Ecto neural progenitor cell (in vitro differentiated cells): ENCODE data around the gene CDKN2B-AS1.

ENCODE experiments used
- DNase-seq: peaks from one replicate; pipeline ENCODE4 v3.0.0-alpha.2; 2018; ENCODE audit warnings: low spot score

Gene CDKN2B-AS1

GRCh38 chr9:22154064-22154463, 159.5 kb downstream of the CDKN2B-AS1 start:
- no peak for DNase-seq

DNA sequence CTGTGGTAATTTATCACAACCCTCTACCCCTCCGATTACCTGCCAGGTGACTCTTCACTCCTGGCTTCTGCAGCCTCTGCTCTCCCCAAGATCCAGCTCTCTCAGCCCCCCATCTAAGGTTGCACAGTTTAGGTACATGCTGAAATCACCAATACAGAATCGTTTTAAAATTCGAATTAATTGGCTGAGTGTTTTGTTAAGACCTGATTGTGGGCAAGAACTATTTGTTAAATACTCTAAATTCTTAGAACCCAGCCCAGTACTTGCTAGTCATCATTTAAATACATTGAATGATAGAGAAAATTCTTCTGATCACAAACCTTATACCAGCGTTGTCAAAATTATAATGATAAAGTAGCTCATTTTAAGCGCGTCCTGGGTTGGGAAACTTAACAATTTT, 162.0 kb downstream of the CDKN2B-AS1 start:
- DNase-seq = no peak

DNA sequence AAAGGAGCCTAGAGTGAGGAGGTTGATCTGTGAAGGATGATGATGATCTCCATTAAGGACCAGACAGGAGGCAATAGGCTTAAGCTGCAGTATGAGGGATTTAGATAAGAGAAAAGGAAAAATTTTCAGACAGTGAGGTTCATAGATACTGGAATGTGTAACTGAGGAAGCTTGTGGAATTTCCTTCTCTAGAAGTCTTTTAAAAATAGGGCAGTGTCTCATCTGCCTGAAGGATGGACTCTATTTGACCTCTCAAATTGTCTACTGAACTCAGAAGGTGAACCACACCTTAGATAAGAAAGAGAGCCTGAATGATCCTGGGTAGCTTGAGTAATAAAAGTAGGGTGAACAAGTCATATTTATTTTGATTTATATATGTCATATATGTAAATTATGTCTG, 162.7 kb downstream of the CDKN2B-AS1 start:
- DNase-seq = no peak

DNA sequence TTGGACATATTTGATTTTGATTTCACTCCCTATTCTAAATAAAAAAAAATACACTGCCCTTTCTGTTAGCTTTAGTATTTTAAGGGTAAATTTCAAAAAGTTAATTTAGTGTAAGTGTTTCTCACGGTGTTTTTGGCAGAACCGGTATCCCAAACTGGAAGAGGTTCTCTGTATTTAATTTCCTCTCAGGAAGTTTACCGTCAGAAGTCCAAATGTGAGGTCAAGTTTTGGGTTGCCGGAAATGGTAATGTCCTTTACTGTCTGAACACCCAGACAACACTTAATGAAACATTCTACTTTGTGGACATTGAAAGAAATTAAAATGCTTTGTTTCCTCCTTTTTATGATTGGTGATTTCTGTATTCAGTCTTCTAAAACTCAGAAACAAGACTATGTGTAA, 163.2 kb downstream of the CDKN2B-AS1 start:
- DNase-seq = no peak

DNA sequence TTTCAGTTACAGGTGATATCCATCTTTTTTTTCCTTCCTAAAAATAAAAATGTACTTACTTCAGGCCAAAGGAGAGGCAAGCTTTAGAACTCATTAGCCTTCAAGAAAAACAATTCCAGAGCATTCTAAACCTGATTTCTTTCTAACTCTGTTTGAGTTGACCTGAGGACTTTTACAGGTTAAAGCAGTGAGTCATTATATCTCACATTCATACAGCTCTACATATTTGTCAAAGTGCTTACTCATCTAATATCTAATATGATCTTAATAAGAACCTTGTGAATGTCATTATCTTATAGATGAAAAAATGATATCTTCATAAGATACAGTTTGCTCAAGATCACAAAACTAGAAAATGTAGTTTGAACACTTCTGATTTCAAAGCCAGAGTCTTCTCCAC, 163.7 kb downstream of the CDKN2B-AS1 start:
- DNase-seq = no peak

DNA sequence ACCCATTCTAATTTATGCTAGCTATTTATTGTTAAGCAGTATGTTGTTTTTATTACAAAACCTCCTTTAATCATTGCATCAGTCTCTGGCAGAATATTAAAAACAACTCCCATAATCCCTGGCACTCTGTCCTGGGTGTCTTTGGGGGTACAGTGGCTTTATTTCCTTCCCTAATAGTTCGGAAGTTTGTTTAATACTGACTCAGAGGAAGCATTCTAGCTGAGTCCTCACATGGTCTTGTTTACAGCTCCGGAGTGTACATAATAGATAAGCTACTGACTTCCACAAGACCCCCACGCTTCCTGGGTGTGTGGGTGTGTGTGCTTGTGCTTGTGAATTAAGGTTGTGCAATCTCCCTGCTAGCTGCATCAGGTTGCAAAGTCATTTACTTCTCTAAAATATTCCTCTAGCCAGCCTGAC, 164.3 kb downstream of the CDKN2B-AS1 start:
- no peak for DNase-seq

DNA sequence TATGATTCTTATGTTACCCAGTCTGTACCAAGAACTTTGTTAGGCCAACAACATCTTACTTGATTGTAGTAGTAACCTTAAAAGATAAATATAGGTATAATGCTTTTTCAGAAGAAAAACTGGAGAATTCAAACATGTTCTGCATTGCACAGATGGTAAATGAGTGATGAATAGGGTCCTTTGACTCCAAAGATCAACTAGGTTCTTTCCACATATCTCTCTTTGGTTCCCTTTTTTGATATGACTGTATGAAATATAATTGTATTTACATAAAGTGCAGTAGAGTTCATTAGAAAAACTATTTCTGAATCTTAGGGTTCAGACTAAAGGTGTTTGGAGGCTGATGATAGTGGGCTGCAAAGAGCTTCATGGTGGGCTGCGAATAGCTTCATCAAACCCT, 165.0 kb downstream of the CDKN2B-AS1 start:
- DNase-seq = no peak

GRCh38 chr9:22160221-22160620, 165.6 kb downstream of the CDKN2B-AS1 start:
- DNase-seq = no peak

DNA sequence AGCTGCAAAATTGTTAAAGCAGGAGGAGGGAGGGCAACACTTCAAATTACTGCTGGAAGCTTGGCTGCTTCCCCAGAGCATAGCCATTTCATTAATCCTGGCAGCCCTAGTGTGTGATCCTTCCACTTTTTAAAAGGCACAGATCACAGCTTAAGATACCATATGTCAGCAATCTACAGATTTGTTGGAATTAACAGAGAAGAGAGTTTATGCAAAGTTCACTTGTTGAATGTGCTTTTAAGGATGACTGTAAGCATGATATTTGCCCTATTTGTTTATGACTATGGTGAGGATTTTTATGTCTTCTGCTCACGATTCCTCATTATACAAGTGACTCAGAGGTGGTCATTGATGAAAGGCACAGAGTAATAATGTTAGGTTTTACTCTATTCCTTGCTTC, 170.6 kb downstream of the CDKN2B-AS1 start:
- DNase-seq = no peak

- no peak for DNase-seq
Observed at GRCh38 chr9:22169243-22169642, 174.7 kb downstream of the CDKN2B-AS1 start.

- DNase-seq = no peak
Observed at GRCh38 chr9:22169727-22170503, 175.3 kb downstream of the CDKN2B-AS1 start.
